HG02938 (cell line): ENCODE data around the gene HDC.

ENCODE experiments used
- ATAC-seq: cut with Tn5 transposase; IDR thresholded peaks from one replicate; pipeline ENCODE4 v1.9.1; 2021; ENCODE audit warnings: mild to moderate bottlenecking, moderate library complexity; ENCODE audit not compliant: unreplicated experiment

HDC gene

DNA sequence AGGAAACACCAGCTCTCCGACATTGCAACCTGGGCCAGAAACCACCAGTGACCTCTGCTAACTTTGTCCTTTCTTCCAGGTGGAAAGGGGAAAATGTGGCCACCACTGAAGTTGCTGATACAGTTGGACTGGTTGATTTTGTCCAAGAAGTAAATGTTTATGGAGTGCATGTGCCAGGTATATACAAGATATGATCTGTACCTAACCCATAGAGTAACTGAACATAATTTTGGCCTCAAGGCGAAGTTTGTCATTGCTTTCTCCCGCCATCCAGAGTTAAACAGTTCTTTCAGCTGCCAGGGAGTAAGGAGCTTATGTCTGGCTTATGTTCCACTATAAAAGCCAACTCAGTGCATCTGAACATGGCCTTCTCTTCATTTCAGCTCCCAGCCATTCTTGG lies 36.7 kb downstream of the HDC start:
- no peak for ATAC-seq

DNA sequence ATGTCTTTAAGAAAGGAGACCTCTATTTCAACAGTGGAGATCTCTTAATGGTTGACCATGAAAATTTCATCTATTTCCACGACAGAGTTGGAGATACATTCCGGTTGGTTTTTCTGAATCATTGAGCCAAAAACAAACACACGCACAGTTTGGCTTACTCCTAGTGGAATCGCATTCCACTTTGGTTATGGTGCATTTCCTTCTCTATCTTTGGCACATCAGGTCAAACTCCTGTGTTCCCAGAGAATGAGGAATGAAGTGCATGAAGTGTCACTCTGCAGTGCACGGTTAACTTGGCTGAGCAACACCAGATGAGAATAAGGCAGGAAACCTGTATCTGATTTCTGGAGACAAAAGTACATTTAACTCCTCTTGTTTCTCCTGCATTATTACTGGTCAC lies 38.5 kb downstream of the HDC start:
- ATAC-seq: no peak

DNA sequence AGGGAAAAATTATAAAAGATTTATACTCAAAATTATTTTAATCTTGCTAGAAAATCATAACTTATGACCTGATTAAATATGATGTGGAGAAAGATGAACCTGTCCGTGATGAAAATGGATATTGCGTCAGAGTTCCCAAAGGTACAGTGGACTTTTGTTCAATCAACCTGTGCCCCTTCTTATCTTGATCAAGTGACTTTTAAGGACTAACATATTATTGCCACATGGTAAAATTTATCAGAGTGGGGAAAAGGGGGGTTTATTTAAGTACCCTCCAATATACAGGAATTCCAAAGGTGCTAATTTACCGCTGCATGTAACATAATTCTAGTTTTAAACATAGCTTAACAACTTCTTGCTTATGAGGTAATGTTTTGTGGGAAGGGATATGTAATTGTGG lies 39.6 kb downstream of the HDC start:
- no peak for ATAC-seq

DNA sequence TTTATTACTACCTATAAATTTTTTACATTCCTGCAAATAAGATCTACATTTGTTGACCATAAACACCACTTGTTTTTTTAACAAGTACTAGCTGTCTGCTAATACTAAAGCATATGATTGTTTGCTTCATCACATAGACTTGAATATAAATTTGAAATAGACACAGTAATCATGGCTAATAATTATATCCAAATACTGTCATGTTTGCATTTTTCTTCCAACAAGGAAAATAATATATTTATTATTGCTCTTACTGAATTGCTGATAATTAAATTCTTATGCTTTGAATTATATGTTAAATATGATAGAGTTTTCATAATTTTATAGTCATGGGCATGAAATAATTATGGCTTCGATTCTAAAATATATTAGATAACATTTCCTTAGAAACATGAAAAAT lies 40.5 kb downstream of the HDC start:
- no peak for ATAC-seq

DNA sequence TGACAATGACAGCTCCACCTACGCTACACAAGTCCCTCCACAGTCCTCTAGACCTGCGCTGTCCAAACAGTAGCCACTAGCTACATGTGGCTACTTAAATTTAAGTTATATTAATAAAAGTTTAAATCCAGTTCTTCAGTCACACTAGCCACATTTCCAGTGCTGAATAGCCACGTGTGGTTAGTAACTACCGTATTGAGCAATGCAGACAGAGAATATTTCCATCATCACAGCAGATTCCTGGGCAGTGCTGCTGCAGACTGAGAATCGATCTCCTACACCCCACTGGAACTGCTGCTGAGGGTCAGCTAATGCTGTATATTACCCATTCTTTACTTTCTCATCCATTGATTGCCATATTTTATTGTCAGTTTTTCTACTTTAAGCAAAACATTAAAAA lies 40.9 kb downstream of the HDC start:
- no peak for ATAC-seq

DNA sequence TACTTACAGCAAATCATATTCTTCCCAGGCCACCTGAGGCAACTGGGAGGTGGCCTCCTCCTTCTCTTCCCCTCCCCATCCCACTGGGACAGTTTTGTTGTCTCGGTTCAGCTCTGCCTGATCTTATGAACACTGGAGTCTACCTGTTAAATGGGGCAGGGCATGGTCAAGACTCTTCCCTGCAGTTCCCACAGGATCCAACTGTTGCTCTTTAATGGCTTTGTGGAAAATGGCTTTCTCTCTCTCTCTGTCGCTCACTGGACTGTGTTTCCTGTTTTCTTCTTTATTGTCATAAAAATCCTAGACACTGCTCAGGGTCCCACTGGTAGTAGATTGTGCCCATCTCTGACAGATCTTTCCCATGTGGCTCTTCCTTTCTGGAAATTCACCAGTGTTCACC lies 43.3 kb downstream of the HDC start:
- ATAC-seq: no peak

DNA sequence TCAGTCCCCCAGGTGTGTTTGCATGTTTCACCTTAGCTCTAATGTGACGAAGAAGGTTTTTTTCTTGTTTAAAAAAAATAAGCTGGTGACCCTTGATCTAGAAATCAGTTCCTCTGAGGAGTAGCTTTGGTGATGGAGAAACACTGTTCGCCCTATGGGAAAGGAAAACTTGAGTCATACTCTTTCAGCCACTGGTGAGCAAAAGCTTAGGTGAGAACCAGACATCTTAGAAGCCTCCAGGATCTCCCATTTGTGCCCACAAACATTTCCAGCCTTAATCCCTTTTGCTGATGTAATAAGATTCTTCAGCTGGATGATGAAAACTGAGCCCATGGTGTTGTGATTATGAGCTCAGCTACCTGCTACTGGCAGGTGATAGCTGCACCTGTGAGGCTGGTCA lies 45.7 kb downstream of the HDC start:
- no peak for ATAC-seq

DNA sequence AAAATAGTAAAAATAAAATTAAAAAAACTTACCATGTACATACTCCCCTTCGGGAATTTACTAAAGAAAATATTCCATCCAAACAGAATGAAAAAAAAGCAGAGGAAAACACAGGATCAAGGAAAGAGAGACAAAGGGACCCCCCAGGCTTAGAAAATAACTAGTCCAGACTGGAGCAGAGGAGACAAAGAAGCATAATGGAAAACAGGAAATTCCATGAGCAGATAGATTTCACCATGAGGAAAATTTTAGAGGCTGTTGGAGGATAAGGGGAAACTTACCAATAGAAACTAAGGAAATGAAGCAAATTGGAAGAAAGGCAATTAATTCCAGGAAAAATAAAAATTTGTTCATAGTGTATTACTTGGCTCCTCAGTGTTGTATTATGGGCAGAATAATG lies 46.8 kb downstream of the HDC start:
- ATAC-seq: no peak

DNA sequence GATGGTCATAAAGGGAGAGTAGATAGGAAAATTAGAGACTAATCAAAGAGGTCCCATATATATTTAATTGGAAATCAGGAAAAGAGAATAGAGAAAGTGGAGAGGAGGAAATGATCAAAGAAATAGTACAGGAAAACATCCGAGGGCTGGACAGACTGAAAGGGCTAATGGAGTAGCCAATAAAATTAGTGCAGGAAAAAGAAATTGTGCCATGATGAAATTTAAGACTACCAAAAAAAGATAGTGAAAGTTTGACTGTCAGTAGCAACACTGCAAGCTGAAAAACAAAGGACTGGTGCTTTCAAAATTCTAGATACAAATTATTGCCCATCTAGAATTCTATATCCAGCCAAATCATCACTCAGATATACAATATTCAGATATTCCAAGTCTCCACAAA lies 47.2 kb downstream of the HDC start:
- ATAC-seq: no peak

DNA sequence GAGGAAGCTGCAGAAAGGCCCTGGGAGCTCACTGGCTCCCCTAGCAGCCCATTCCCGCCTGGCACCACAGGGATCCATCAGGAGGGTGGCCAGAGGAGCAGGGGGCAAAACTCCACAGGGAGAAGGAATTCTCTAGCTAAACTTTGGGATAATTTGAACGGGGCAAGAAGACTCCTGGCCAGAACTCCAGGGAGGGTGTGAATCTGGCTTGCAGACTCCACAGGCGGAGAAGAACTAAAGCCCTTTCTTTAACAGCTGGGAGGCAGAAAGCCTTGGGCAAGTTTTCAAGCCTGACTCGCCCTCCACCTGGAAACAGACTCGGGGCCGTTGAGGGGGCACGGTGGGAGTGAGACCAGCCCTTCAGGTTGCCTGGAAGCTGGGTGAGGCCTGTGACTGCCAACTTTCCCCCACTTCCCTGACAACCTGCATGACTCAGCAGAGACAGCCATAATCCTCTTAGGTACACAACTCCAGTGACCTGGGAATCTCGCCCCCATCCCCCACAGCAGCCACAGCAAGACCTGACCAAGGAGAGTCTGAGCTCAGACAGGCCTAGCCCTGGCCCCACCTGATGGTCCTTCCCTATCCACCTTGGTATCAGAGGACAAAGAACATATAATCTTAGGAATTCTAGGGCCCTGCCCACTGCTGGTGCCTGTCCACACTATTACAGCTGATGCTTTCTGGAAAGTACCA lies 54.9 kb downstream of the HDC start:
- ATAC-seq: no peak

DNA sequence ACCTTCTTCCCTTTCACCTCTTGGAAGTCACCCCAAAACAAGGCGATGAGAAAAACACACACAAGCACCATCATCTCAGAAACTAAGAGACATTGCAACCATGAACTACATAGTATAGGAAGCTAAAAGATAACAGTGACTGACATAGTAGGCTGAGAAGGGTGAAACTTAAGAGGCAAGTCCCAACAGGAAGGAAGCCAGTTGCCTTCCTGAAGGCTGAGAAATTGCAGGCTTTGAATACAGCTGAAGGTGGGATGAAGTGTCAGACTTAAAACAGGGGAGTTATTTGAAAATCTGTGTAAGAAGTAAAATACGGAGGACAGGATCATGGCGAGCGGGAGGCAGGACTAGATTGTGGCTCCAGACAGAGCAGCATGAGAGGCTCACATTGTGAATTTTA lies 55.7 kb downstream of the HDC start:
- ATAC-seq: no peak

DNA sequence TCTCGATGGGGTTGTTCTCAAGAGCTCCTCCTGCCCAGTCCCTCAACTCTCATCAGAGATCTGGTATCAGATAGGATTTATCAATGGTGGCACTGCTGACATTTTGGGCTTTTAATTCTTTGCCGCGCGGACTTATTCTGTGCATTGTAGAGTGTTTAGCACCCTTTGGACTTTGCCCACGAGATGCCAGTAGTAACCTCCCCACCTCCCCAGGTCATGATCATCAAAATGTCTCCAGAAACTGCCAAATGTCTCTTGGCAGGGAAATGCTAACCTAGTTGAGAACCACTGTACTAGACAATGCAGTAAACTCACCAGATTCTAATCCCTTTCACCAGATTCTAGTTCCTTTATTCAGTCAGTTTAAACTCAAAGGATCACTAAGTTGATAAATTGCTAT lies 59.5 kb downstream of the HDC start:
- no peak for ATAC-seq

DNA sequence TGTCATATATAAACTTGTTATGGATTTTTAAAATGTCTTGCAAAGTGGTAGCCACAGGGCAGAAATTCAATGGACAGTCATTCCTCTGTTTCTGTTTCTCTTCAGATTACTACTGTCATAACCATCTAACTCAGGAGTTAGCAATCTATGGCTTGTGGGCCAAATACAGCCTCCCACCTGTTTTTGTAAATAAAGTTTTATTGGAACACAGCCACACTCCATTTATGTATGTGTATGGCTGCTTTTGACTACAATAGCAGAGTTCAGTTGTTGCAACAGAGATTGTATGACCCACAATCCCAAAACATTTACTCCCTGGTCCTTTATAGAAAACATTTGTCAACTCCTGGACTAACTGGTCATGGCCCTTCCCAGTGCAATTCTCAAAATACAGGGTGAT lies 63.5 kb downstream of the HDC start:
- no peak for ATAC-seq

DNA sequence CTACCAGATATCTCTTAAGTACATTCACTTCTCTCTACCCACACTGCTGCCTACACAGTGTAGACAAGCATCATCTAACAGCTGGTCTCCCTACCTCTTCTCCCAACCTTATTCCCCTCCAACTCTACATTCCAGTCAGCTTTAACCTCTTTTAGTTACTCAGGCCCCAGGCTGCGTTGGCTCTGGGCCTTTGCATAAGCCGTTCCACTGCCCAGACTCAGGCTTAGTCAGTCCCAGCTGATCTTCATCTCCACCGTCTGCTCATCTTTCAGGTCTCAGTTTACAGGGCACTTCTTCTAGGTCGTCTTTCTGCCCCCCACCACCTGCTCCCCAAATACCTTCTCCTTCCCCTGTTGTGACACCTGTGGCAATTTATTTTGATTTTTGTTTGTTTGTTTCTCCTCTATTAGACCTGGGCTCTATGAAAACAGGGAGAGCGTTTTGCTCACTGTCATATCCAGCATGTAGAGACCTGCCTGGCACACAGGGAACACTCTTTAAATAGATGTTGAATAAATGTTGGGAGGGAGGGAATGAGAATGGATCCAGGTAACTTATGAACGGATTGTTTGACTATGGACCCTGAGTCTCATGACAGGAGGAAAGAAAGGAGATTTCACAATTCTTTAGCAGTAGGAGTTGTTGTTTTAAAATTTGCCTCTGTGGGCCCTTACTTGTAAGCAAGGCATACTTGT lies 72.5 kb downstream of the HDC start:
- no peak for ATAC-seq

DNA sequence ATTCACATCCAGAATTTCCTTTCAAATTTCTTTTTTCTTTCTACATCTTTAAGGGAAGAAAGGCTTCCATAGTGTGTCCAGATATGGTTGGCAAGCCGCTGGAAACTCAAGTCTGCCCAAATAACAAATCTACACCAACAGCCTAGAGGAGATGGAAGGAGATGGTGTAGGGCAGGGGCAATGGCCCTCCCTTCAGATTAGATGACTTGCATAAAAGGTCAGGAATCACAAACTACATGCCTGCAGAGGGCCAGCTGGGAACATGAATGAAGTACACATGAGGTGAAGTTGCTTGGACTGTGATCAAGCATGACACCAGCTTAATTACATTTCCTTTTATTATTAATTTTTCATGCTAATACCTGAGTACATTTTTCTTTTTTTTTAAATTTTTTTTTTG lies 73.4 kb downstream of the HDC start:
- ATAC-seq: no peak
